VCaP (cell line): ENCODE data around the gene SLC1A3.
"Not testable (repeated sequence)": the region's sequence is repeated elsewhere in the genome, so short reads cannot be mapped to it uniquely, and the experiment has no call there.

Experiments
- H3K27ac ChIP-seq: fragments of 450-650 bp; 2 replicates; pipeline ENCODE4 v1.5.1; 2017
- TF ChIP-seq, protein P1 (sequence below): fragments of 450-650 bp; conservative IDR thresholded peaks from 2 replicates; pipeline ENCODE4 v1.5.1; 2017; ENCODE audit warnings: mild to moderate bottlenecking, moderate library complexity

SLC1A3 gene

DNA sequence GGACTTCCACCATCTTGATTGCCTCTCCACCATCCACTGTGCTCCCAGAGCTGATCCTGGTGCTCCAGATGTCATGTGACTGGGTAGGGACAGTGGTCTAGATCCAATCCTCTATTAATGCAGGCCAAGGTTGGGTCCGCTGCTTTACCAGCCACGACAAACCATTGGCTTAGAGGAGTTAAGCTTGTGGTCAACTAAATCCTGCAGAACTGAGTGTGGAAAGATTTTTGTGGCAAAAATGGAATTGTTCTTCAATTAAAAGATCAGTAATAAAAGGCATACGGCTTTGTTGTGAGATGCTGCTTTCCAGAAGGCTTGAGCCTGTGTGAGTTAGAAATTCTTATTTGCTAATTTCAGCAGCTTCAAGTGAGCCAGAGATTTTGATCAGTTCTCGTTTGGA is 30.7 kb downstream of the SLC1A3 start:
- H3K27ac ChIP-seq, result no peak overlapping the region
- TF ChIP-seq, protein P1, sequence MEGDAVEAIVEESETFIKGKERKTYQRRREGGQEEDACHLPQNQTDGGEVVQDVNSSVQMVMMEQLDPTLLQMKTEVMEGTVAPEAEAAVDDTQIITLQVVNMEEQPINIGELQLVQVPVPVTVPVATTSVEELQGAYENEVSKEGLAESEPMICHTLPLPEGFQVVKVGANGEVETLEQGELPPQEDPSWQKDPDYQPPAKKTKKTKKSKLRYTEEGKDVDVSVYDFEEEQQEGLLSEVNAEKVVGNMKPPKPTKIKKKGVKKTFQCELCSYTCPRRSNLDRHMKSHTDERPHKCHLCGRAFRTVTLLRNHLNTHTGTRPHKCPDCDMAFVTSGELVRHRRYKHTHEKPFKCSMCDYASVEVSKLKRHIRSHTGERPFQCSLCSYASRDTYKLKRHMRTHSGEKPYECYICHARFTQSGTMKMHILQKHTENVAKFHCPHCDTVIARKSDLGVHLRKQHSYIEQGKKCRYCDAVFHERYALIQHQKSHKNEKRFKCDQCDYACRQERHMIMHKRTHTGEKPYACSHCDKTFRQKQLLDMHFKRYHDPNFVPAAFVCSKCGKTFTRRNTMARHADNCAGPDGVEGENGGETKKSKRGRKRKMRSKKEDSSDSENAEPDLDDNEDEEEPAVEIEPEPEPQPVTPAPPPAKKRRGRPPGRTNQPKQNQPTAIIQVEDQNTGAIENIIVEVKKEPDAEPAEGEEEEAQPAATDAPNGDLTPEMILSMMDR, result no peak

DNA sequence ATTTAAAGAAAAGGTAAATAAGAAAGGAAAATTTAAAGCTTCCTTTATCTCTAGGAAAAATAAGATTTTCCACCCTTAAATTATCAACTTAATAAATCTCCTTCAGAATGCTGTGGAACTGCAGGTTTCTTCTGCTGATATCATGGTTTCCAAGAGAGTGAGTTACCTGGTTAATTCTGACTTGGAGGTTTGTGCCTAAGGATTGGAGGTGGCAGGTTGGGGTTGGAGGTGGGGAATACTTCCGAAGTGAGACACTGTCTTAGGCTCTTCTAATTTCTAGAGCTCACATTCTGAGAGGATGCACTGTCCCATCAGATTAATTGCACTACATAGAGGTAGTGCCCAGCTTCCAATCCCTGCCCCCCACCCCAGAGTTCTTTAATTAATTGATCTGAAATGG is 31.1 kb downstream of the SLC1A3 start:
- TF ChIP-seq, protein P1, result no peak
- H3K27ac ChIP-seq, result no peak overlapping the region

DNA sequence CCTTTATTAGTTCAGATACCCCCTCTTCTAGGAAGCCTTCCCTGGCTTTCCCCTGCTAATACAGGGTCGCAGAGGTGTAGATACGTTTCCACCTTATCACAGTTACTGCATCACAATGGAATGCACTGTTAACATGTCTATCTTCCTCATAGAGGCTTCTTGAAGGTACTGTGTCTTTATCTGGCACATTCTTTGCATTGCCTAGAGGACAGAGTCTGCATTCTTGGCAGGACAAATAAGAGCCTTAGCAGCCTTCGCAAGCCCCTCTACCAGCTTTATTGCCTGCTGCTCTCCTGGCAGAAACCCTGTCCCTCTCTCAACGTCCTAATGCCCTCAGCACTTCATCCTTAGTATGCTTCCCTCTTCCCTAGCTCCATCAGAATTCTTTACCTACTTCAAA is 31.6 kb downstream of the SLC1A3 start:
- TF ChIP-seq, protein P1, result no peak
- no peak overlapping the region for H3K27ac ChIP-seq

DNA sequence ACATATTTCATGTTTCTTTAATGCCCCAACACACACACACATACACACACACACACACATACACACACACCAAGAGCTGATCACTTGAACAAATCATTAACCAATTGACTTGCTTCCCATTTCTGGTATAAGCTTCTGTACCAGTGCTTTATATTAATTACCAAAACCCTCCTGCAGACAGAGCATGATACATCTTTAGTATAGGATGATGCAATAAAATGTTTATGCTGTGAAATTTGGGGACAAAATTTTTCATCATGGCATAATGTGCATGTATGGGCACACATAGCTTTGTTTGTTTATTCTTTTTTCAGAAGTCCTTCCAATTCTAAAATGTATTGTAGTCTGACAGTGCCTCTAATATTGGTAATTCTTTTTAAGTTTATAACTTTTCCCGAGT is 34.5 kb downstream of the SLC1A3 start:
- no peak overlapping the region for H3K27ac ChIP-seq
- TF ChIP-seq, protein P1, result no peak

DNA sequence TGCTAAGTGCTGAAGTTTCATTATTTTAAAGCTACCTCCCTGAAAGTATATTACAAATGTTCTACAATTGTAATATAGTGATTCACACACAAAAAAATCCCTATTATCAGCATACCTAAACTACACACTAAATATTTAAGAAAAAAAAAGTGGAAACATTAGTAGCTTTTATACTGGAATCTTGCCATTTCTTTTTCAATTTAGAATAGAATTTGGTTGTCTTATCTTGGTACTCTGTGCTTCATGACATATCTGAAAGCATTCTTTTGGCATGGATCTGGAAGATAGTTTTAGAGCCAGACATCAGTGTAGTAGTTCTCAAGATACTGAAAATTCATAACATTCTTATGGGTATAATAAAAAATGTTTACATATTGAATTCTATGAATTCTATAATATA is 35.0 kb downstream of the SLC1A3 start:
- H3K27ac ChIP-seq, result no peak overlapping the region
- TF ChIP-seq, protein P1, result no peak

DNA sequence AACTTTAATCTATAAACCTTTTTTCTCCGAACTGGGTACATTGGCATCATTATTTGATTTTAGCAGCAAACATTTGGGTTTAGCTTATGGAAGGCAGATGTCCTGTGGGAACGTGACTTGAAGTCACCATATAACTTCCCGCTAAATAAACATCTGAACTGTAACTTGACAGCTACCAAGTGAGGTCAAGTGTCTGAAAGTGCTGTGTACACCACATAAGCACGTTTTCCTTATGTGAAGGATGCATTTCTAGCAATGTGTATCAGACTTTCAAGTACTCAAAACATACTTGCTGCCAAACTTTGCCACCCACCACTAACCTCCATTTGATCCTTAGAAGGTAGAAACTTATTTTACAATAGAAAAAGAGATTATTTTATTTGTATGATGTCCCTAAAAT is 35.7 kb downstream of the SLC1A3 start:
- TF ChIP-seq, protein P1, result no peak
- no peak overlapping the region for H3K27ac ChIP-seq

DNA sequence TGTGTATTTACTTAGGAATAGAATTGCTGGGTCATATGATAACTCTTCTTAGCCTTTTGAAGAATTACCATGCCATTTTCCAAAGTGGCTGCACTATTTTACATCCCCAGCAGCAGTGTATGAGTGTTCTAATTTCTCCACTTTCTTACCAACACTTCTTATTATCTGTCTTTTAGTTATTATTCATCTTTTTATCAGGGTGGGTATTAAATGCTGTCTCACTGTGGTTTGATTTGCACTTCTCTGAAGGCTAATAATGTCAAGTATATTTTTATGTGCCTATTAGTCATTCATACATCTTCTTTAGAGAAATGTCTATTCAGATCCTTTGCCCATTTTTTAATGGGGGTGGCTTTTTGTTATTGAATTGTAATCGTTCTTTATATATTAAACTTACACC is 36.8 kb downstream of the SLC1A3 start:
- TF ChIP-seq, protein P1, result no peak

DNA sequence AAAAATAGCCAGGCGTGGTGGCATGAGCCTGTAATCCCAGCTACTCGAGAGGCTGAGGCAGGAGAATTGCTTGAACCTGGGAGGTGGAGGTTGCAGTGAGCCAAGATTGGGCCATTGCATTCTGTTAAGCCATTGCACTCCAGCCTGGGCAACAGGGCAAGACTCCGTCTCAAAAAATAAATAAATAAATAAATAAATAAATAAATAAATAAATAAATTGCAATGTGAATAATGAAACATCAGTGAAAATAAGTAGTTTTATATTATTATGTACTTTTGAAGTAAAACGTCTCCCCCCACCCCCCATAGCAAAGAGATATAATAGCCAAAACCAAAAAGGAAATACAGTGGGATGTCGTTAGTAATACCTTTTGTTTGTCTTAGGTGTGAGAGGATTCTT is 37.4 kb downstream of the SLC1A3 start:
- not testable (repeated sequence) for H3K27ac ChIP-seq

More for the DNA sequence above, 36.8 kb downstream of the SLC1A3 start:
- no peak overlapping the region for H3K27ac ChIP-seq
